HepG2 (cell line): Measurements from ENCODE around the gene SLC35F1. TPM values are rescaled to one million over a fixed set of nuclear protein-coding genes. Genes with fewer than 3 reads are reported as not detected.

Source experiments
- ATAC-seq: fragments of 200-7000 bp; cut with Tn5 transposase; 3 replicates; pipeline ENCODE4 v1.9.1; 2020; ENCODE audit warnings: mild to moderate bottlenecking, moderate library complexity
- BruUV-seq: library from RNA; stranded (reverse); fragments of 400-500 nt; replicated peaks from 2 replicates; lab custom pipeline; 2021; lab: Mats Ljungman, UMichigan
- CTCF ChIA-PET: fragments of 300-600 bp; formaldehyde crosslinking; extraction: SDS; loops from one replicate; lab custom pipeline; 2021; ENCODE audit warnings: low total read pairs, inconsistent platforms, low intra/inter-chr PET ratio; lab: Yijun Ruan, JAX
- POLR2A ChIA-PET: fragments of 350-600 bp; sonication (Branson Sonifier 250); formaldehyde crosslinking; loops from one replicate; lab custom pipeline; 2020; ENCODE audit warnings: antibody characterized with exemption, inconsistent platforms; lab: Yijun Ruan, JAX
- DNase-seq: peaks from one replicate; pipeline ENCODE4 v3.0.0-alpha.2; 2015; ENCODE audit warnings: low spot score
- FAIRE-seq: peaks from 3 replicates; lab custom pipeline; 2011; peaks lifted over from hg19 to GRCh38; lab: Jason Lieb, UNC
- H2AFZ ChIP-seq: one replicate; pipeline ENCODE4 v1.6.1; 2011; ENCODE audit warnings: low read length, inconsistent platforms
- H3K27ac ChIP-seq: fragments of 300-600 bp; 3 replicates; pipeline ENCODE4 v1.8.0; 2011; ENCODE audit warnings: mixed run types, mild to moderate bottlenecking, mixed read lengths, low read length, inconsistent platforms; ENCODE audit not compliant: insufficient read depth; ENCODE audit errors: extremely low read length
- H3K27me3 ChIP-seq, 2 experiments: fragments of 200-600 bp in 1 of 2; 2 replicates in 1 of 2; 3 replicates in 1 of 2; pipeline versions ENCODE4 v1.6.0 to v1.8.0; 2011; ENCODE audit warnings: low read length in 2 of 2, mild to moderate bottlenecking in 2 of 2, moderate library complexity in 2 of 2, inconsistent platforms in 1 of 2; ENCODE audit not compliant: insufficient read depth in 2 of 2, control insufficient read depth in 1 of 2
- H3K36me3 ChIP-seq, 2 experiments: fragments of 200-600 bp in 1 of 2; replicated peaks in 1 of 2; 2 replicates in 1 of 2; 3 replicates in 1 of 2; pipeline versions ENCODE4 v1.5.1 to v1.8.0; 2011; ENCODE audit warnings: low read length in 2 of 2, inconsistent platforms in 1 of 2; ENCODE audit not compliant: insufficient read depth in 2 of 2, control insufficient read depth in 1 of 2
- H3K4me1 ChIP-seq: 2 replicates; pipeline ENCODE4 v1.5.1; 2012; ENCODE audit warnings: low read length, inconsistent platforms; ENCODE audit not compliant: insufficient read depth
- H3K4me2 ChIP-seq: 2 replicates; pipeline ENCODE4 v1.6.0; 2011; ENCODE audit warnings: low read depth, low read length, inconsistent platforms
- H3K4me3 ChIP-seq, 3 experiments: fragments of 200-600 bp in 1 of 3; sonication (generic), shearing (Covaris generic) in 1 of 3; replicated peaks in 1 of 3; 2 replicates each; pipeline ENCODE4 v1.5.1; 2011 to 2016; ENCODE audit warnings: low read length in 3 of 3, inconsistent platforms in 2 of 3, low read depth in 2 of 3, mild to moderate bottlenecking in 2 of 3, control low read depth in 1 of 3, mixed read lengths in 1 of 3; ENCODE audit not compliant: insufficient read depth in 1 of 3
- H3K79me2 ChIP-seq: one replicate; pipeline ENCODE4 v1.6.1; 2011; ENCODE audit warnings: low read length, inconsistent platforms; ENCODE audit not compliant: insufficient read depth
- H3K9ac ChIP-seq: 2 replicates; pipeline ENCODE4 v1.6.0; 2011; ENCODE audit warnings: mild to moderate bottlenecking, low read depth, low read length, inconsistent platforms; ENCODE audit not compliant: insufficient read depth
- H3K9me3 ChIP-seq: 2 replicates; pipeline ENCODE4 v1.5.1; 2012; ENCODE audit warnings: mild to moderate bottlenecking, low read length
- H4K20me1 ChIP-seq: 2 replicates; pipeline ENCODE4 v1.6.0; 2011; ENCODE audit warnings: inconsistent platforms, mild to moderate bottlenecking, low read length, moderate library complexity; ENCODE audit not compliant: insufficient read depth
- GFI1 ChIP-seq: sonication (generic); formaldehyde crosslinking; IDR thresholded peaks from 2 replicates; pipeline ENCODE4 v1.5.0; 2020; ENCODE audit warnings: missing genetic modification reagents, mild to moderate bottlenecking, borderline replicate concordance
- HMG20A ChIP-seq: IDR thresholded peaks from 2 replicates; pipeline ENCODE4 v1.6.1; 2016; ENCODE audit warnings: borderline replicate concordance
- MAZ ChIP-seq, 2 experiments: sonication (generic) in 1 of 2; formaldehyde crosslinking in 1 of 2; IDR thresholded peaks; 2 replicates each; pipeline versions ENCODE4 v1.5.0 to v1.6.1; 2012 to 2020; ENCODE audit warnings: low read depth in 2 of 2, mild to moderate bottlenecking in 2 of 2, borderline replicate concordance in 1 of 2, improper control_type of control experiment in 1 of 2, low read length in 1 of 2, missing genetic modification reagents in 1 of 2, moderate library complexity in 1 of 2
- MTF2 ChIP-seq: sonication (generic); formaldehyde crosslinking; IDR thresholded peaks from 2 replicates; pipeline ENCODE4 v1.5.0; 2020; ENCODE audit warnings: missing genetic modification reagents, borderline replicate concordance
- POGZ ChIP-seq: sonication (generic); formaldehyde crosslinking; IDR thresholded peaks from 2 replicates; pipeline ENCODE4 v1.4.0; 2020; ENCODE audit warnings: mild to moderate bottlenecking, missing genetic modification reagents
- PPARG ChIP-seq: conservative IDR thresholded peaks from 2 replicates; pipeline ENCODE4 v1.6.1; 2016; ENCODE audit warnings: missing biosample characterization, missing genetic modification reagents
- TRIM22 ChIP-seq: fragments of 450-650 bp; IDR thresholded peaks from 2 replicates; pipeline ENCODE4 v1.6.1; 2017
- ZFP36L2 ChIP-seq: sonication (generic); formaldehyde crosslinking; IDR thresholded peaks from 2 replicates; pipeline ENCODE4 v1.4.0; 2020; ENCODE audit warnings: missing genetic modification reagents
- ZNF615 ChIP-seq: sonication (generic); formaldehyde crosslinking; IDR thresholded peaks from 2 replicates; pipeline ENCODE4 v1.5.0; 2020; ENCODE audit warnings: mild to moderate bottlenecking, missing genetic modification reagents, borderline replicate concordance
- ZNF629 ChIP-seq: sonication (generic); formaldehyde crosslinking; conservative IDR thresholded peaks from 2 replicates; pipeline ENCODE4 v1.5.0; 2020; ENCODE audit warnings: missing genetic modification reagents
- ZNF724P ChIP-seq: sonication (generic); formaldehyde crosslinking; IDR thresholded peaks from 2 replicates; pipeline ENCODE4 v1.8.0; 2022; ENCODE audit warnings: missing genetic modification reagents, borderline replicate concordance
- ZNF780A ChIP-seq: sonication (generic); formaldehyde crosslinking; IDR thresholded peaks from 2 replicates; pipeline ENCODE4 v1.8.0; 2022; ENCODE audit warnings: mild to moderate bottlenecking, missing genetic modification reagents, moderate library complexity
- WGBS: methylation state at CpG from one replicate; pipeline ENCODE4 v1.1.6; 2017; ENCODE audit warnings: low lambda C conversion rate; 5-methylcytosine and 5-hydroxymethylcytosine counted together
- in situ Hi-C: cut with HindIII; loops from 2 replicates; pipeline ENCODE4 v1.10.0; 2017; ENCODE audit warnings: low pct_unique_long_range_greater_than_20kb; ENCODE audit not compliant: extremely low pct_ligation_motif_present
- intact Hi-C: fragments of 100-400 bp; cut with micrococcal nuclease; formaldehyde crosslinking; loops from one replicate; pipeline ENCODE4 v1.10.0; 2022; ENCODE audit not compliant: unreplicated experiment
- polyA plus RNA-seq, 8 experiments: library from polyadenylated mRNA; depleted of rRNA in 3 of 8; stranded (reverse) in 7 of 8; unstranded in 1 of 8; fragments of >200 nt; fragmentation: Illumina TruSeq in 4 of 8; extraction: Trizol in 4 of 8; gene quantifications; 2 replicates each; pipeline versions ENCODE4 v1.2.1 to v1.2.3, GENCODE V29; 2011 to 2016; ENCODE audit warnings: low read depth in 4 of 8, missing spikeins in 1 of 8, mixed read lengths in 1 of 8; ENCODE audit not compliant: insufficient read depth in 1 of 8
- total RNA-seq, 5 experiments: library from RNA; depleted of rRNA; stranded (reverse); fragments of >200 nt; fragmentation: Illumina TruSeq; extraction: Trizol; gene quantifications; 2 replicates each; pipeline ENCODE4 v1.2.3, GENCODE V29; 2016; ENCODE audit warnings: low read depth in 1 of 5
- TF ChIP-seq, protein P1 (sequence below): sonication (generic); formaldehyde crosslinking; IDR thresholded peaks from 2 replicates; pipeline ENCODE4 v1.4.0; 2020; ENCODE audit warnings: missing genetic modification reagents
- TF ChIP-seq, protein P2 (sequence below): sonication (generic); formaldehyde crosslinking; IDR thresholded peaks from 2 replicates; pipeline ENCODE4 v1.5.1; 2020; ENCODE audit warnings: mild to moderate bottlenecking, missing genetic modification reagents, borderline replicate concordance

Gene SLC35F1
- total and polyA plus RNA-seq, 2 of the 13 experiments (the other 11 are each of a cell fraction or from before 2014, with no cell fraction given) = 0.01 TPM; not detected in 1

- peaks cover 7% of the 10 kb centered on the region; the same call in 1 of the 2 replicates for H3K9me3 ChIP-seq
- H3K27ac ChIP-seq = no peak overlapping the region
- no TSS peak for BruUV-seq
- 12% methylated on average over 3 of the region's 3 CpGs for WGBS
- H3K4me3 ChIP-seq = no peak overlapping the region
- DNase-seq = no peak
- intact Hi-C loops = no loop called here
- H3K27me3 ChIP-seq = no peaks in the 10 kb centered on the region
- ChIA-PET CTCF (no interaction called here), POLR2A (no interaction called here)
- no peak for ATAC-seq
- FAIRE-seq = no peak
- H3K79me2 ChIP-seq = no peaks in the 10 kb centered on the region
- no peak overlapping the region for H3K9ac ChIP-seq
- in situ Hi-C loops = no loop called here
- no peak overlapping the region for H3K4me2 ChIP-seq
- no peak overlapping the region for H2AFZ ChIP-seq
- H4K20me1 ChIP-seq = no peaks in the 10 kb centered on the region
- TF ChIP-seq ZNF629 (no peak), ZNF780A (CRISPR knock-in tag) (no peak), HMG20A (CRISPR knock-in tag) (no peak), ZFP36L2 (CRISPR knock-in tag) (no peak), TRIM22 (no peak), GFI1 (CRISPR knock-in tag) (no peak), POGZ (no peak), MTF2 (no peak), ZNF724P (CRISPR knock-in tag) (no peak), PPARG (no peak), MAZ (IDR thresholded peaks at IDR 0.05; ENCODE audit: borderline replicate concordance, low read depth, low read length) (no peak), MAZ (CRISPR knock-in tag; IDR thresholded peaks at IDR 0.05; ENCODE audit: low read depth) (no peak), ZNF615 (no peak)
- TF ChIP-seq, protein P1, sequence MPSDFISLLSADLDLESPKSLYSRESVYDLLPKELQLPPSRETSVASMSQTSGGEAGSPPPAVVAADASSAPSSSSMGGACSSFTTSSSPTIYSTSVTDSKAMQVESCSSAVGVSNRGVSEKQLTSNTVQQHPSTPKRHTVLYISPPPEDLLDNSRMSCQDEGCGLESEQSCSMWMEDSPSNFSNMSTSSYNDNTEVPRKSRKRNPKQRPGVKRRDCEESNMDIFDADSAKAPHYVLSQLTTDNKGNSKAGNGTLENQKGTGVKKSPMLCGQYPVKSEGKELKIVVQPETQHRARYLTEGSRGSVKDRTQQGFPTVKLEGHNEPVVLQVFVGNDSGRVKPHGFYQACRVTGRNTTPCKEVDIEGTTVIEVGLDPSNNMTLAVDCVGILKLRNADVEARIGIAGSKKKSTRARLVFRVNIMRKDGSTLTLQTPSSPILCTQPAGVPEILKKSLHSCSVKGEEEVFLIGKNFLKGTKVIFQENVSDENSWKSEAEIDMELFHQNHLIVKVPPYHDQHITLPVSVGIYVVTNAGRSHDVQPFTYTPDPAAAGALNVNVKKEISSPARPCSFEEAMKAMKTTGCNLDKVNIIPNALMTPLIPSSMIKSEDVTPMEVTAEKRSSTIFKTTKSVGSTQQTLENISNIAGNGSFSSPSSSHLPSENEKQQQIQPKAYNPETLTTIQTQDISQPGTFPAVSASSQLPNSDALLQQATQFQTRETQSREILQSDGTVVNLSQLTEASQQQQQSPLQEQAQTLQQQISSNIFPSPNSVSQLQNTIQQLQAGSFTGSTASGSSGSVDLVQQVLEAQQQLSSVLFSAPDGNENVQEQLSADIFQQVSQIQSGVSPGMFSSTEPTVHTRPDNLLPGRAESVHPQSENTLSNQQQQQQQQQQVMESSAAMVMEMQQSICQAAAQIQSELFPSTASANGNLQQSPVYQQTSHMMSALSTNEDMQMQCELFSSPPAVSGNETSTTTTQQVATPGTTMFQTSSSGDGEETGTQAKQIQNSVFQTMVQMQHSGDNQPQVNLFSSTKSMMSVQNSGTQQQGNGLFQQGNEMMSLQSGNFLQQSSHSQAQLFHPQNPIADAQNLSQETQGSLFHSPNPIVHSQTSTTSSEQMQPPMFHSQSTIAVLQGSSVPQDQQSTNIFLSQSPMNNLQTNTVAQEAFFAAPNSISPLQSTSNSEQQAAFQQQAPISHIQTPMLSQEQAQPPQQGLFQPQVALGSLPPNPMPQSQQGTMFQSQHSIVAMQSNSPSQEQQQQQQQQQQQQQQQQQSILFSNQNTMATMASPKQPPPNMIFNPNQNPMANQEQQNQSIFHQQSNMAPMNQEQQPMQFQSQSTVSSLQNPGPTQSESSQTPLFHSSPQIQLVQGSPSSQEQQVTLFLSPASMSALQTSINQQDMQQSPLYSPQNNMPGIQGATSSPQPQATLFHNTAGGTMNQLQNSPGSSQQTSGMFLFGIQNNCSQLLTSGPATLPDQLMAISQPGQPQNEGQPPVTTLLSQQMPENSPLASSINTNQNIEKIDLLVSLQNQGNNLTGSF (CRISPR knock-in tag) = no peak
- TF ChIP-seq, protein P2, sequence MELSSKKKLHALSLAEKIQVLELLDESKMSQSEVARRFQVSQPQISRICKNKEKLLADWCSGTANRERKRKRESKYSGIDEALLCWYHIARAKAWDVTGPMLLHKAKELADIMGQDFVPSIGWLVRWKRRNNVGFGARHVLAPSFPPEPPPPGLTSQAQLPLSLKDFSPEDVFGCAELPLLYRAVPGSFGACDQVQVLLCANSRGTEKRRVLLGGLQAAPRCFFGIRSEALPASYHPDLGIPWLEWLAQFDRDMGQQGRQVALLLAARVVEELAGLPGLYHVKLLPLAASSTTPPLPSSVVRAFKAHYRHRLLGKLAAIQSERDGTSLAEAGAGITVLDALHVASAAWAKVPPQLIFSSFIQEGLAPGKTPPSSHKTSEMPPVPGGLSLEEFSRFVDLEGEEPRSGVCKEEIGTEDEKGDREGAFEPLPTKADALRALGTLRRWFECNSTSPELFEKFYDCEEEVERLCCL (CRISPR knock-in tag) = no peak
- no peaks in the 10 kb centered on the region for H3K4me1 ChIP-seq
- H3K36me3 ChIP-seq = no peaks in the 10 kb centered on the region
These were observed 270.7 kb downstream of the SLC35F1 start for GRCh38 chr6:118177720-118178119.
